ENCODE measurements around the gene BIK.
A peak's percentile ranks its signal among the peaks of the same experiment; 100 is the strongest.
"Not testable (repeated sequence)": the region's sequence is repeated elsewhere in the genome, so short reads cannot be mapped to it uniquely, and the experiment has no call there.

Gene BIK

GRCh38 chr22:43110444-43110926, at the start of gene BIK:
BIK (plus strand) TSS chr22:43110750; CDS start chr22:43124023, 13,273 bp downstream.
- DNase-seq (ENCODE audit: low read depth) = no peak

- DNase-seq (ENCODE audit: low read depth) = no peak
Observed at GRCh38 chr22:43066134-43066533, 44.4 kb upstream of the BIK start.

- DNase-seq (ENCODE audit: low read depth) = no peak
Observed at GRCh38 chr22:43066844-43067385, 43.6 kb upstream of the BIK start.

GRCh38 chr22:43077121-43077877, 33.3 kb upstream of the BIK start:
- no peak for DNase-seq (ENCODE audit: low read depth)

- no peak for DNase-seq (ENCODE audit: low read depth)
Observed at GRCh38 chr22:43078522-43078921, 32.0 kb upstream of the BIK start.

- DNase-seq (ENCODE audit: low read depth) = no peak
Observed at GRCh38 chr22:43079742-43080141, 30.8 kb upstream of the BIK start.

- no peak for DNase-seq (ENCODE audit: low read depth)
Observed at GRCh38 chr22:43080616-43081015, 29.9 kb upstream of the BIK start.

- DNase-seq (ENCODE audit: low read depth) = no peak
Observed at GRCh38 chr22:43081968-43082367, 28.6 kb upstream of the BIK start.

- DNase-seq (ENCODE audit: low read depth) = no peak
Observed at GRCh38 chr22:43085658-43086606, 24.6 kb upstream of the BIK start.

- no peak for DNase-seq (ENCODE audit: low read depth)
Observed at GRCh38 chr22:43088627-43088983, 21.9 kb upstream of the BIK start.

GRCh38 chr22:43088984-43089717, 21.4 kb upstream of the BIK start, which contains the start of gene TTLL1:
TTLL1 (minus strand) TSS chr22:43089391; CDS start chr22:43075586, 13,805 bp downstream.
- DNase-seq (ENCODE audit: low read depth) = peak; percentile 53

GRCh38 chr22:43090130-43090789, 20.3 kb upstream of the BIK start:
- peak; percentile 83 for DNase-seq (ENCODE audit: low read depth)

GRCh38 chr22:43092085-43092484, 18.5 kb upstream of the BIK start:
- DNase-seq (ENCODE audit: low read depth) = no peak

GRCh38 chr22:43094085-43094484, 16.5 kb upstream of the BIK start:
- DNase-seq (ENCODE audit: low read depth) = no peak

- DNase-seq (ENCODE audit: low read depth) = no peak
Observed at GRCh38 chr22:43094551-43094950, 16.0 kb upstream of the BIK start.

GRCh38 chr22:43096420-43096819, 14.1 kb upstream of the BIK start:
- no peak for DNase-seq (ENCODE audit: low read depth)

- DNase-seq (ENCODE audit: low read depth) = no peak
Observed at GRCh38 chr22:43098356-43098755, 12.2 kb upstream of the BIK start.

- no peak for DNase-seq (ENCODE audit: low read depth)
Observed at GRCh38 chr22:43099095-43099494, 11.5 kb upstream of the BIK start.

GRCh38 chr22:43100225-43100624, 10.3 kb upstream of the BIK start:
- DNase-seq (ENCODE audit: low read depth) = no peak

GRCh38 chr22:43101306-43101705, 9.2 kb upstream of the BIK start:
- no peak for DNase-seq (ENCODE audit: low read depth)

- not testable (repeated sequence) for DNase-seq (ENCODE audit: low read depth)
Observed at GRCh38 chr22:43104056-43104625, 6.4 kb upstream of the BIK start.

Data from fibroblast of the conjunctiva (primary cell).